ENCODE data around the gene SLC6A17. TPM values are rescaled to one million over a fixed set of nuclear protein-coding genes. Genes with fewer than 3 reads are reported as not detected.

The SLC6A17 gene
- total RNA-seq, 1 donor from 2014 or later = 0.28 TPM

DNA sequence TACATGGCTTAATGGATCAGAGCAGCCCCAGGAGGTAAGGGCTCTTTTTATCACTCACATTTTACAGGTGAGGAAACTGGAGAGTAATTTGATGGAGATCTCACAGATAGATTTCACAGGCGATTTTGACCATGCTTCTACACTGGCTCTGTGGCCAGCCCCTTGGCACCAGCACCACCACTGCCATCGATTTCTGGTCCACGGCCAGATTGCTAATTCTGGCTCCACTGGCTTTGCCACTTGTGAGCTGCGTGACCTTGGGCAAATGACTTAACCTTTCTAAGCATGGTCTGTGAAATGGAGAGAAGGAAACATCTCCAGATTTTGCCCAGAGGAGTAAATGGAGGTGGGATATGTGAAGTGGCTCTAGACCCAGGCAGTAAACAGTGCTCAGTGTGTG lies 92.4 kb downstream of the SLC6A17 start:
- ATAC-seq = no peak

DNA sequence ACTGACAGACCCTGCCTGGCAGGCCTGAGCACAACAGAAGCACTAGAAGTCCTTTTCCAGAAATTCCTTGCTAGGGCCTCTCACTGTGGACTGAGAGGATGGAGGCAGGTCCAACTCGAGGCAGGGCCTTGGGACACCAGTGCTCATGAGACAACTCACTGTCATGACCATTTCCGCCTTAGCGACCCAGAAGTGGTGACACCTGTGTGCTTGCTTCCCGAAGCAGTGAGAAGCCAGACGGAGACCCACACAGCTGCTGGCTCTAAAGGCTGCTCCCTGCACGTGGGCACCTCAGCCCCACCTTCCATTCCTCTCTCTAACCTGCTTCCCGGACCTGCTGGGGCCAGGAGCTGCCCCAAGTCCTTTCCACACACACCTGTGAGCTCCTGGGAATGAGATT lies 92.9 kb downstream of the SLC6A17 start:
- peak; percentile 14 for ATAC-seq

DNA sequence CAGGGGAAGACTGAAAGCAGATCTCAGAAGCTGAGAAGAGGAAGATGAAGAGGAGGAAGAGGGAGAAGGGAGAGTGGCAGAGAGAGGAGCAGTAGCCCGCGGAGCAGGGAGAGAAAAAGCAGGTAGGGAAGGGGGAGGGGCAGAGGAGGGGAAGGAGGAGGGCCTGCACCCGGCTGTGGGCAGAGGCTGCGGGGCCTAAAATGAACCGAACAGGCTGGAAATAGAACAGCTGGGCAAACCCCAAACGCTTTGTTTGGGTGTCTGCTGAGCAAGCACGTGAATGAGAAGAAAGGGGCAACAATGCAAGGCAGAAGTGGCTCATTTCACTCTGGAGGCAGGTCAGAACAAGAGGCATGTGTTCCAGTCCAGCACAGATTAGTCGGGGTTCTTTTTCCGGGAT lies 93.3 kb downstream of the SLC6A17 start:
- ATAC-seq = peak; percentile 65

DNA sequence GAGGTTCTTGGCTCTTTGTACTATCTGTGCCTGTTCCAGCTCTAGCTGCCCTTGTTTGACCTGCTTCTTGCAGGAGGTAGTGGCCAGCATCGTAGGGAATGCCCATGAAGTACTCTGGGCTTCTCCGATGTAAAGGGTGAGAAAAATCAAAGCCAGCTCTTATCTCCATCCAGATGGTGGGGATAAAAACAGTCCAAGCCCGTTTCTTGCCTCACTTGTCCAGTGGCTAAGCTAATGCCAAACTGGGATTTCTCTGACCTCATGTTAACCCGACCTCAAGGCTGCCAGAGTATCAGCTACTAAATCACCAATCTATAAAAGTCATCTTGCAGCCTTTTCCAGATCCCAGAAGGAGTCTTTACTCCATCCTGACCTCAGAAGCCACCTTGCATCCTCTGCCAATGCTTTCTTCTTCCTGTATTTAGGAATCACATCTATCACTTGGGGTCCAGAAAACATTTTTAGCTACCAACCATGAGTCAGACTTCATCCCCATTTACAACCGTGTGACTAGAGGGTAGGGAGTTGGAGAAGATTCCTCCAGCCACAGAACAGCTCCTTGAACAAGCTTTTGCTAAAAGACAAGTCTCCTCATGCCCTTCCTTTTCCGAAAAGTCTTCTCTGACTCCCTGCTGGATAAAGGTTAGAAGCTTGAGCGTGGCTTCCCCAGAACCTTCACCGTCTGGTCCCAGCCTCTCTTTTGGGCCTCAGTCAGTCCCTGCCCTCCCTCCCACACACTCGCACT lies 95.8 kb downstream of the SLC6A17 start:
- ATAC-seq = no peak

DNA sequence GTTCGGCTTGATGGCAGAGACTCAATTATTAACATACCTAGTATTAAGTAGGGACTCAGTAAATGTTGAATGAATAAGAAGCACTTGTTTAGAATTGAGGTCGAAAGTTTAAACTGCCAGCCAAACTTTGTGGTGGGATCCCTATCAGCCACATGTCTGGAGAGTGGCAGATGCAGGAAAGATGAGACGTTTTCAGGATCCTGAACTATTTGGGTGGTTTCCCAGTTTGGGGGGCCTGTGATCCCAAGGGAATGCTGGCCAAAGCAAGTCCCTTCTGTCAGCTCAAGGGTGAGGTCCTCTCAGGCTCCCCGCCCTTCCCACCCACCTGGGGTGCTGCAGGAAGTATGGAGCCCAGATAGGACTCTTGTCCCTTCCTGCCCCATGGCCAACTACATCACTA lies 98.5 kb downstream of the SLC6A17 start:
- ATAC-seq = no peak

DNA sequence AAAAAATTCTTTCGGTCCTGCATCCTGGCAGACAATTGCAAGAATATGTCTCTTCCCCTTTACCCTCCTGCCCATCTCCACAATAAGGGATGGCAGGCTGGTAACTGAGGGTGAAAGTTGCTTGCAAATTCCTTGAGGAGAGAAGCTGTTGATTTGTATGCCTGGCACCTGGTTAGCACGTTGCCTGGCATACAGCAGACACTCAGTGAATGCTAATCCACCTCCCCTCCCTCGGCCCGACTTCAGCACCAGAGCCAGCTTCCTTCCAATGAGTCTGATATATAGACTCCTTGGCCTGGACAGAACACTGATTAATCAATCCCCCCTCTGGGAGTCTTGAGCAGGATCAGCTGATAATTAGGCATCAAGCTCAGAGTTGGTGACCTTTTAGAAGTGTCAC lies 99.0 kb downstream of the SLC6A17 start:
- ATAC-seq = no peak

DNA sequence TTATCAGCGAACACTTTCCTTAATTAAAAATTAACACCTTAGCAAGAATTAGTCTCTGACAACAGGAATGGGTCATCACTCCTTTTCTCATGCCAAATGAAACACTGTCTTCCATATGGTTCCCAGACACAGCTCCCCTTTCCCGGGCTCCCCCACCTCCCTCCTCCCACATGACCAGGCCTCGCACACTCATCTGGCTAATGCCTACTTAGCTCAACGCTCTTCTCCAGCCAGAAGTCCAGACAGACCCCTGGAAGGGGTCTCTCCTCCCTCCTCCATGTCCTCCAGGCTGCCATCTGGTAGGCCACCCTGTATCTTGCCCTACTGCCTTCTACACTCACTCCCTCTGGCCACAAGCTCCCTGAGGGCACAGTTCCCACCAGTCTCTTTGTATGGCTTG lies 99.7 kb downstream of the SLC6A17 start:
- ATAC-seq = no peak

DNA sequence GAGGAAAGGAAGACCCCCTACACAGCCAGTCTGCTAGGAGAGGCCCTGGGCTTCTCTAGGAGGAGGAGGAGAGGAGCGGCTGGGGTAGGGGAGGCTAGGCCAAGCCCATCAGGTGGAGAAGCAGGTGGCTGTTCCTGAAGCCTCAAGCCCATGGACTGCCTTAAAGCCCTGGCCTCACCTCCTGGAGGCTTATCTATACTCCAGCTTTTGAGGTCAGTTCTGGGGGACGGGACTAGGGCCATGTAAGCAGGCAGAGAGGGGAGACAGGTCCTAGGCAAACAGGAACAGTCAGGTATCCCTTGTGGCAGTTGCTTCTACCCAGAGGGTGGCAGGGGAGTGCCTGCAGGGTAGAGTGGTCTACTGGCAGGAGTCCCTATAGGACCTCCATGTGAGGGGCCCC lies 100.5 kb downstream of the SLC6A17 start:
- no peak for ATAC-seq

Other genes starting within 250 kb of the SLC6A17 start
- gene CSF1, start 239.6 kb upstream of the SLC6A17 start, total RNA-seq = 4.6 TPM
- gene AHCYL1, start 165.7 kb upstream of the SLC6A17 start, total RNA-seq = 54.7 TPM
- 20.8 TPM for gene STRIP1, start 115.9 kb upstream of the SLC6A17 start, total RNA-seq
- gene ALX3, start 79.8 kb upstream of the SLC6A17 start, total RNA-seq = not detected
- not detected for gene UBL4B, start 38.1 kb upstream of the SLC6A17 start, total RNA-seq
- 5.8 TPM for gene KCNC4, start 59.8 kb downstream of the SLC6A17 start, total RNA-seq
- 14.9 TPM for gene RBM15, start 188.9 kb downstream of the SLC6A17 start, total RNA-seq
- gene SLC16A4, start 240.5 kb downstream of the SLC6A17 start, total RNA-seq = 0.44 TPM

Measured in esophagus mucosa (tissue), 1 donor.